Neural cell (in vitro differentiated cells): ENCODE data around the gene TSEN15.

Experiments used
- CTCF ChIP-seq: fragments of 450-650 bp; IDR thresholded peaks from 2 replicates; pipeline ENCODE4 v1.5.1; 2014; ENCODE audit warnings: antibody characterized with exemption, mild to moderate bottlenecking, moderate library complexity; ENCODE audit not compliant: poor library complexity, severe bottlenecking
- EP300 ChIP-seq: fragments of 450-650 bp; conservative IDR thresholded peaks from 2 replicates; pipeline ENCODE4 v1.6.1; 2014; ENCODE audit warnings: antibody characterized with exemption, mild to moderate bottlenecking, moderate library complexity; ENCODE audit not compliant: poor library complexity, severe bottlenecking
- EZH2 ChIP-seq: fragments of 200-600, 300-800 bp; shearing (Covaris generic), sonication (generic); IDR thresholded peaks from 2 replicates; pipeline ENCODE4 v1.6.1; 2014; ENCODE audit warnings: antibody characterized with exemption, low read length, borderline replicate concordance, mild to moderate bottlenecking; ENCODE audit not compliant: insufficient read depth, poor library complexity, severe bottlenecking
- MXI1 ChIP-seq: fragments of 450-650 bp; conservative IDR thresholded peaks from 2 replicates; pipeline ENCODE4 v1.6.1; 2014; ENCODE audit warnings: antibody characterized with exemption, mild to moderate bottlenecking; ENCODE audit not compliant: poor library complexity, severe bottlenecking
- POLR2AphosphoS5 ChIP-seq: IDR thresholded peaks from 2 replicates; pipeline ENCODE4 v1.6.1; 2012
- RAD21 ChIP-seq: fragments of 450-650 bp; conservative IDR thresholded peaks from 2 replicates; pipeline ENCODE4 v1.6.1; 2014; ENCODE audit warnings: antibody characterized with exemption, mild to moderate bottlenecking, moderate library complexity
- REST ChIP-seq: IDR thresholded peaks from 2 replicates; pipeline ENCODE4 v1.6.1; 2012; ENCODE audit warnings: borderline replicate concordance
- TAF1 ChIP-seq: IDR thresholded peaks from 2 replicates; pipeline ENCODE4 v1.6.1; 2012; ENCODE audit warnings: low read depth

GRCh38 chr1:184005506-184005905, 46.0 kb upstream of the TSEN15 start:
- TF ChIP-seq EZH2: no peak
- no peak for TF ChIP-seq EP300
- TF ChIP-seq CTCF: no peak
- TF ChIP-seq POLR2AphosphoS5: no peak
- TF ChIP-seq TAF1: no peak
- TF ChIP-seq REST: no peak
- TF ChIP-seq RAD21: no peak
- no peak for TF ChIP-seq MXI1
